ENCODE data around the gene ADCK2. TPM values are rescaled to one million over a fixed set of nuclear protein-coding genes. Genes with fewer than 3 reads are reported as not detected.
A peak's percentile ranks its signal among the peaks of the same experiment; 100 is the strongest.

Gene ADCK2
- total and polyA plus RNA-seq, 9 of the 15 experiments (the other 6 are each of a cell fraction or from before 2014, with no cell fraction given), result 0.08 to 14.3 (median 9.7) TPM

GRCh38 chr7:140697447-140698143, 24.9 kb downstream of the ADCK2 start (continued):
- TF ChIP-seq RERE (CRISPR knock-in tag; IDR thresholded peaks at IDR 0.05; ENCODE audit: borderline replicate concordance) (0 out of 2 replicates have a peak, but pooled peaks have one; percentile 37), HDGF (IDR thresholded peaks at IDR 0.05) (0 out of 2 replicates have a peak, but pooled peaks have one; percentile 15), SIN3A (IDR thresholded peaks at IDR 0.05; ENCODE audit: borderline replicate concordance in 2 of 2, control insufficient read depth in 1 of 2, low read depth in 2 of 2, low read length in 2 of 2) (0 out of 4 replicates have a peak, but pooled peaks of 1 of the 2 experiments have one; percentile 58), HLTF (IDR thresholded peaks at IDR 0.05) (peak; percentile 20; the same call in 1 of the 2 replicates), ZBTB11 (CRISPR knock-in tag; IDR thresholded peaks at IDR 0.05) (no peak), HDAC1 (IDR thresholded peaks at IDR 0.05) (no peak; a peak in 1 of 4 replicates), HMG20B (CRISPR knock-in tag; IDR thresholded peaks at IDR 0.05) (no peak), AFF4 (CRISPR knock-in tag; IDR thresholded peaks at IDR 0.05) (peak; percentile 22; the same call in 1 of the 2 replicates), NFIC (IDR thresholded peaks at IDR 0.05) (no peak), DLX4 (CRISPR knock-in tag; IDR thresholded peaks at IDR 0.05) (no peak)
